Measurements from ENCODE around the gene CDA. TPM values are rescaled to one million over a fixed set of nuclear protein-coding genes. Genes with fewer than 3 reads are reported as not detected.
A peak's percentile ranks its signal among the peaks of the same experiment; 100 is the strongest.

The CDA gene
- total RNA-seq, 1 donor from 2014 or later, result 2.0 TPM

GRCh38 chr1:20634065-20634593, 45.2 kb downstream of the CDA start:
- no peaks in the 10 kb centered on the region for H3K9me3 ChIP-seq (replicated peaks)
- DNase-seq, result no peak
- H3K27me3 ChIP-seq (ENCODE audit: low read depth), result no peaks in the 10 kb centered on the region
- H3K4me3 ChIP-seq, result peak overlapping the region; percentile 100
- peak overlapping the region; percentile 100 for H3K27ac ChIP-seq (replicated peaks)
- intact Hi-C loops (cut with micrococcal nuclease), result loop anchor here (5.0 kb wide), 1 partner anchor 57 kb away; no protein-coding TSS in a partner anchor
- peaks cover 41% of the 10 kb centered on the region for H3K4me1 ChIP-seq
- H3K36me3 ChIP-seq, result peaks cover 29% of the 10 kb centered on the region
- TF ChIP-seq CTCF (IDR thresholded peaks at IDR 0.05; ENCODE audit: borderline replicate concordance), result no peak

- Histone ChIP-seq H3K27ac (replicated peaks) (peak overlapping the region; percentile 100), H3K9me3 (replicated peaks) (no peaks in the 10 kb centered on the region), H3K4me1 (peaks cover 42% of the 10 kb centered on the region), H3K27me3 (ENCODE audit: low read depth) (no peaks in the 10 kb centered on the region), H3K36me3 (peaks cover 34% of the 10 kb centered on the region), H3K4me3 (peak overlapping the region; percentile 100)
- DNase-seq, result no peak
- TF ChIP-seq CTCF (IDR thresholded peaks at IDR 0.05; ENCODE audit: borderline replicate concordance), result no peak
- intact Hi-C loops (cut with micrococcal nuclease), result loop anchor here (5.0 kb wide), 1 partner anchor 57 kb away; no protein-coding TSS in a partner anchor
These were observed 45.7 kb downstream of the CDA start for GRCh38 chr1:20634594-20635084.

- Histone ChIP-seq H3K4me3 (no peak overlapping the region), H3K9me3 (replicated peaks) (no peaks in the 10 kb centered on the region), H3K27ac (replicated peaks) (no peak overlapping the region), H3K4me1 (peaks cover 46% of the 10 kb centered on the region), H3K36me3 (peaks cover 56% of the 10 kb centered on the region), H3K27me3 (ENCODE audit: low read depth) (no peaks in the 10 kb centered on the region)
- no peak for TF ChIP-seq CTCF (IDR thresholded peaks at IDR 0.05; ENCODE audit: borderline replicate concordance)
- intact Hi-C loops (cut with micrococcal nuclease), result no loop called here
- DNase-seq, result no peak
These were observed 48.0 kb downstream of the CDA start for GRCh38 chr1:20636785-20637347.

GRCh38 chr1:20640183-20640597, 51.3 kb downstream of the CDA start:
- H3K36me3 ChIP-seq, result peaks cover 90% of the 10 kb centered on the region
- H3K9me3 ChIP-seq (replicated peaks), result no peaks in the 10 kb centered on the region
- H3K27me3 ChIP-seq (ENCODE audit: low read depth), result no peaks in the 10 kb centered on the region
- peak; percentile 83 for TF ChIP-seq CTCF (IDR thresholded peaks at IDR 0.05; ENCODE audit: borderline replicate concordance)
- H3K27ac ChIP-seq (replicated peaks), result no peak overlapping the region
- peaks cover 22% of the 10 kb centered on the region for H3K4me1 ChIP-seq
- intact Hi-C loops (cut with micrococcal nuclease), result loop anchor here (5.0 kb wide), 1 partner anchor 118 kb away; no protein-coding TSS in a partner anchor
- no peak for DNase-seq
- no peak overlapping the region for H3K4me3 ChIP-seq

- Histone ChIP-seq H3K27me3 (ENCODE audit: low read depth) (no peaks in the 10 kb centered on the region), H3K36me3 (peaks cover 100% of the 10 kb centered on the region), H3K4me1 (peaks cover 6% of the 10 kb centered on the region), H3K9me3 (replicated peaks) (no peaks in the 10 kb centered on the region), H3K4me3 (no peak overlapping the region), H3K27ac (replicated peaks) (no peak overlapping the region)
- TF ChIP-seq CTCF (IDR thresholded peaks at IDR 0.05; ENCODE audit: borderline replicate concordance), result no peak
- no peak for DNase-seq
- intact Hi-C loops (cut with micrococcal nuclease), result loop anchor here (5.0 kb wide), 1 partner anchor 120 kb away; no protein-coding TSS in a partner anchor
These were observed 53.1 kb downstream of the CDA start for GRCh38 chr1:20641975-20642374.
